Measurements from ENCODE around the gene ANKRD44. TPM values are rescaled to one million over a fixed set of nuclear protein-coding genes. Genes with fewer than 3 reads are reported as not detected.

The ANKRD44 gene
- total RNA-seq, 4 donors from 2014 or later: 1.8 to 6.3 (median 3.0) TPM

GRCh38 chr2:197077336-197077735 is 233.2 kb downstream of the ANKRD44 start:
- no peaks in the 10 kb centered on the region for H3K27me3 ChIP-seq
- no peak for DNase-seq
- no peak for TF ChIP-seq CTCF (IDR thresholded peaks at IDR 0.05 in 4 of 5, conservative IDR thresholded peaks at IDR 0.05 in 1 of 5)
- no peak for TF ChIP-seq POLR2A (IDR thresholded peaks at IDR 0.05)
- peaks cover 0 to 8% of the 10 kb centered on the region in 2 donors for H3K36me3 ChIP-seq
- intact Hi-C loops (cut with DNase I; ENCODE audit: low total_unique reads): no loop called here
- no peak for ATAC-seq
- in situ Hi-C loops (cut with MboI; ENCODE audit: low sequenced_read_pairs in 4 of 4): no loop called here
- no peak overlapping the region for H3K4me3 ChIP-seq
- H3K27ac ChIP-seq: peak overlapping the region in 1 of 4 donors; percentile 22
- peaks cover 0 to 3% of the 10 kb centered on the region in 2 donors for H3K4me1 ChIP-seq
- H3K9me3 ChIP-seq: no peaks in the 10 kb centered on the region

- Histone ChIP-seq H3K4me1 (peaks cover 0 to 3% of the 10 kb centered on the region in 2 donors), H3K4me3 (no peak overlapping the region), H3K27ac (no peak overlapping the region), H3K9me3 (no peaks in the 10 kb centered on the region), H3K27me3 (no peaks in the 10 kb centered on the region), H3K36me3 (peaks cover 0 to 8% of the 10 kb centered on the region in 2 donors)
- DNase-seq (no peak), ATAC-seq (no peak)
- TF ChIP-seq POLR2A (IDR thresholded peaks at IDR 0.05) (no peak), CTCF (IDR thresholded peaks at IDR 0.05 in 4 of 5, conservative IDR thresholded peaks at IDR 0.05 in 1 of 5) (no peak)
- in situ Hi-C loops (cut with MboI; ENCODE audit: low sequenced_read_pairs in 4 of 4) (no loop called here), intact Hi-C loops (cut with DNase I; ENCODE audit: low total_unique reads) (no loop called here)
These were observed 233.9 kb downstream of the ANKRD44 start for GRCh38 chr2:197076652-197077051.

GRCh38 chr2:197075754-197076337 is 234.7 kb downstream of the ANKRD44 start:
- ATAC-seq: no peak
- Histone ChIP-seq H3K36me3 (peaks cover 0 to 8% of the 10 kb centered on the region in 2 donors), H3K27me3 (no peaks in the 10 kb centered on the region), H3K9me3 (no peaks in the 10 kb centered on the region), H3K4me1 (peaks cover 0 to 3% of the 10 kb centered on the region in 2 donors), H3K4me3 (no peak overlapping the region), H3K27ac (no peak overlapping the region)
- in situ Hi-C loops (cut with MboI; ENCODE audit: low sequenced_read_pairs in 4 of 4): no loop called here
- no peak for TF ChIP-seq CTCF (IDR thresholded peaks at IDR 0.05 in 4 of 5, conservative IDR thresholded peaks at IDR 0.05 in 1 of 5)
- TF ChIP-seq POLR2A (IDR thresholded peaks at IDR 0.05): no peak
- no peak for DNase-seq
- intact Hi-C loops (cut with DNase I; ENCODE audit: low total_unique reads): no loop called here

- TF ChIP-seq CTCF (IDR thresholded peaks at IDR 0.05 in 4 of 5, conservative IDR thresholded peaks at IDR 0.05 in 1 of 5): no peak
- TF ChIP-seq POLR2A (IDR thresholded peaks at IDR 0.05): no peak
- no peak overlapping the region for H3K27ac ChIP-seq
These were observed 235.3 kb downstream of the ANKRD44 start for GRCh38 chr2:197075281-197075680.

More at GRCh38 chr2:197075281-197075680, 235.3 kb downstream of the ANKRD44 start:
- peaks cover 0 to 3% of the 10 kb centered on the region in 2 donors for H3K4me1 ChIP-seq
- H3K4me3 ChIP-seq: no peak overlapping the region
- H3K9me3 ChIP-seq: no peaks in the 10 kb centered on the region
- H3K36me3 ChIP-seq: peaks cover 0 to 8% of the 10 kb centered on the region in 2 donors
- H3K27me3 ChIP-seq: no peaks in the 10 kb centered on the region
- DNase-seq (no peak), ATAC-seq (no peak)
- intact Hi-C loops (cut with DNase I; ENCODE audit: low total_unique reads) (no loop called here), in situ Hi-C loops (cut with MboI; ENCODE audit: low sequenced_read_pairs in 4 of 4) (no loop called here)

Measured in gastrocnemius medialis (tissue), 4 donors.